Measurements from ENCODE around the gene CD44. TPM values are rescaled to one million over a fixed set of nuclear protein-coding genes. Genes with fewer than 3 reads are reported as not detected.

CD44 gene
- total RNA-seq, 4 donors from 2014 or later: 212 to 292 (median 275) TPM

GRCh38 chr11:35277827-35278226, 138.9 kb downstream of the CD44 start:
- 95% methylated on average over 2 of the region's 2 CpGs for WGBS
- Histone ChIP-seq H3K36me3 (no peaks in the 10 kb centered on the region), H3K9me3 (no peaks in the 10 kb centered on the region), H3K27me3 (no peaks in the 10 kb centered on the region), H3K27ac (replicated peaks in 1 of 4) (no peak overlapping the region), H3K4me3 (no peak overlapping the region), H3K4me1 (peaks cover 12 to 40% (median 32%) of the 10 kb centered on the region in 4 donors)
- DNase-seq (ENCODE audit: extremely low spot score): no peak
- TF ChIP-seq POLR2AphosphoS5 (IDR thresholded peaks at IDR 0.05) (no peak), EP300 (IDR thresholded peaks at IDR 0.05) (no peak), POLR2A (IDR thresholded peaks at IDR 0.05; ENCODE audit: low read depth) (no peak)
- TF ChIP-seq, protein P1, sequence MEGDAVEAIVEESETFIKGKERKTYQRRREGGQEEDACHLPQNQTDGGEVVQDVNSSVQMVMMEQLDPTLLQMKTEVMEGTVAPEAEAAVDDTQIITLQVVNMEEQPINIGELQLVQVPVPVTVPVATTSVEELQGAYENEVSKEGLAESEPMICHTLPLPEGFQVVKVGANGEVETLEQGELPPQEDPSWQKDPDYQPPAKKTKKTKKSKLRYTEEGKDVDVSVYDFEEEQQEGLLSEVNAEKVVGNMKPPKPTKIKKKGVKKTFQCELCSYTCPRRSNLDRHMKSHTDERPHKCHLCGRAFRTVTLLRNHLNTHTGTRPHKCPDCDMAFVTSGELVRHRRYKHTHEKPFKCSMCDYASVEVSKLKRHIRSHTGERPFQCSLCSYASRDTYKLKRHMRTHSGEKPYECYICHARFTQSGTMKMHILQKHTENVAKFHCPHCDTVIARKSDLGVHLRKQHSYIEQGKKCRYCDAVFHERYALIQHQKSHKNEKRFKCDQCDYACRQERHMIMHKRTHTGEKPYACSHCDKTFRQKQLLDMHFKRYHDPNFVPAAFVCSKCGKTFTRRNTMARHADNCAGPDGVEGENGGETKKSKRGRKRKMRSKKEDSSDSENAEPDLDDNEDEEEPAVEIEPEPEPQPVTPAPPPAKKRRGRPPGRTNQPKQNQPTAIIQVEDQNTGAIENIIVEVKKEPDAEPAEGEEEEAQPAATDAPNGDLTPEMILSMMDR (IDR thresholded peaks at IDR 0.05): no peak
- intact Hi-C loops (cut with DNase I): no loop called here

- WGBS: 85% methylated on average over 7 of the region's 7 CpGs
- Histone ChIP-seq H3K27ac (replicated peaks in 1 of 4) (peak overlapping the region in 2 of 4 donors; percentile 36 to 69), H3K27me3 (no peaks in the 10 kb centered on the region), H3K36me3 (no peaks in the 10 kb centered on the region), H3K4me3 (no peak overlapping the region), H3K9me3 (no peaks in the 10 kb centered on the region), H3K4me1 (peaks cover 6 to 28% (median 20%) of the 10 kb centered on the region in 4 donors)
- intact Hi-C loops (cut with DNase I): no loop called here
- TF ChIP-seq, protein P1 (IDR thresholded peaks at IDR 0.05): no peak
- TF ChIP-seq EP300 (IDR thresholded peaks at IDR 0.05): no peak
- TF ChIP-seq POLR2AphosphoS5 (IDR thresholded peaks at IDR 0.05): no peak
- no peak for TF ChIP-seq POLR2A (IDR thresholded peaks at IDR 0.05; ENCODE audit: low read depth)
- DNase-seq (ENCODE audit: extremely low spot score): no peak
These were observed 141.8 kb downstream of the CD44 start for GRCh38 chr11:35280727-35281126.

- H3K27me3 ChIP-seq: no peaks in the 10 kb centered on the region
- H3K9me3 ChIP-seq: no peaks in the 10 kb centered on the region
- no peak overlapping the region for H3K4me3 ChIP-seq
- DNase-seq (ENCODE audit: extremely low spot score): no peak
- TF ChIP-seq, protein P1 (IDR thresholded peaks at IDR 0.05): no peak
- peak in 1 of 2 donors; percentile 38 for TF ChIP-seq POLR2AphosphoS5 (IDR thresholded peaks at IDR 0.05)
- no peaks in the 10 kb centered on the region for H3K36me3 ChIP-seq
- 68% methylated on average over 5 of the region's 5 CpGs for WGBS
- H3K4me1 ChIP-seq: peaks cover 4 to 23% (median 15%) of the 10 kb centered on the region in 4 donors
- intact Hi-C loops (cut with DNase I): no loop called here
- peak overlapping the region in 3 of 4 donors; percentile 36 to 69 (median 45) for H3K27ac ChIP-seq (replicated peaks in 1 of 4)
These were observed 142.3 kb downstream of the CD44 start for GRCh38 chr11:35281169-35281688.

Other genes starting within 250 kb of the CD44 start
- 10 to 100 TPM; 30.0 to 36.9 (median 35.6) TPM for gene APIP, start 222.8 kb upstream of the CD44 start, total RNA-seq
- 10 to 100 TPM; 39.9 to 43.4 (median 42.1) TPM for gene PDHX, start 222.6 kb upstream of the CD44 start, total RNA-seq